D721Med (cell line): ENCODE data around the gene MED28.

Source experiments
- DNase-seq: peaks from one replicate; pipeline ENCODE4 v3.0.0; 2011; ENCODE audit warnings: low spot score; ENCODE audit not compliant: insufficient read length
- FAIRE-seq: peaks from 2 replicates; lab custom pipeline; 2011; peaks lifted over from hg19 to GRCh38; lab: Jason Lieb, UNC
- TF ChIP-seq, protein P1 (sequence below): IDR thresholded peaks from 2 replicates; pipeline ENCODE4 v1.5.1; 2012; ENCODE audit warnings: mild to moderate bottlenecking, control low read depth; ENCODE audit not compliant: insufficient read depth; ENCODE audit errors: missing control alignments

Gene MED28

DNA sequence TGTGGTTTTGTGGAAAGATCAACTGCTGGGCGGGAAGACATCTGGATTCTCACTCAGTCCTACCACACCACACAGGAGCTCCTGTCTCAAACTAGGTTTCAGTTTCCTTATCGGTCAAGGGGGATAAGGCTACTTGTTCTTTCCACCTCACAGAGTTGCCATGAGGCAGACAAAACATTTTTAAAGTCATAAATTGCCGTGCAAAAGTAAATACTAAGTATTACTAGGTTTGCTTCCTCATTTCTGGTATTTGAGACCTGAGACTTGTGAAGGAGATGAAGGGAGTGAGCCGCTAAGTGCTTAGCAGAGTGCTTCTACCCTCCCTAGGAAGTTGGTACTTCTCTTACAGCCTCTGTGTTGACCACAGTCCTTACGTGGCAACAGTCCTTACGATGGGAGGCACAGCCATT, 36.0 kb upstream of the MED28 start:
- TF ChIP-seq, protein P1, sequence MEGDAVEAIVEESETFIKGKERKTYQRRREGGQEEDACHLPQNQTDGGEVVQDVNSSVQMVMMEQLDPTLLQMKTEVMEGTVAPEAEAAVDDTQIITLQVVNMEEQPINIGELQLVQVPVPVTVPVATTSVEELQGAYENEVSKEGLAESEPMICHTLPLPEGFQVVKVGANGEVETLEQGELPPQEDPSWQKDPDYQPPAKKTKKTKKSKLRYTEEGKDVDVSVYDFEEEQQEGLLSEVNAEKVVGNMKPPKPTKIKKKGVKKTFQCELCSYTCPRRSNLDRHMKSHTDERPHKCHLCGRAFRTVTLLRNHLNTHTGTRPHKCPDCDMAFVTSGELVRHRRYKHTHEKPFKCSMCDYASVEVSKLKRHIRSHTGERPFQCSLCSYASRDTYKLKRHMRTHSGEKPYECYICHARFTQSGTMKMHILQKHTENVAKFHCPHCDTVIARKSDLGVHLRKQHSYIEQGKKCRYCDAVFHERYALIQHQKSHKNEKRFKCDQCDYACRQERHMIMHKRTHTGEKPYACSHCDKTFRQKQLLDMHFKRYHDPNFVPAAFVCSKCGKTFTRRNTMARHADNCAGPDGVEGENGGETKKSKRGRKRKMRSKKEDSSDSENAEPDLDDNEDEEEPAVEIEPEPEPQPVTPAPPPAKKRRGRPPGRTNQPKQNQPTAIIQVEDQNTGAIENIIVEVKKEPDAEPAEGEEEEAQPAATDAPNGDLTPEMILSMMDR = no peak
- no peak for DNase-seq
- no peak for FAIRE-seq

- TF ChIP-seq, protein P1 = no peak
- FAIRE-seq = no peak
- DNase-seq = no peak
These were observed 33.5 kb upstream of the MED28 start for GRCh38 chr4:17580969-17581368.

DNA sequence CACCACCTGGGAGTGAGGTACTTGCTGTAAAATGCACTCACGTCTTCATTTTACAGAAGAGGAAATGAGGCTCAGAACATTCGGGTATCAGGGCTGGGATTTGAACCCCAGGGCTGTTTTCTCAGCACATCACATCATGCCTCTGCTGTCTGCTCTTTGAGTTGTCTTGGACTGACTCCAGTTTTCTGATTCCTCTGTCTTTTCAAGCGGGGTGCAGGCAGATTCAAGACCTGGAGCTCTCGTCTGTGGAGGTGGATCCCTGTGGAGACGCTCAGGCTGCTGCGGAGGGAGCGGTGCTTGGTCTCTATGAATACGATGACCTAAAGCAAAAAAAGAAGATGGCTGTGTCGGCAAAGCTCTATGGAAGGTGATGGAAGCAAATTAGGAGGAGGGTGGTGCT, 31.2 kb upstream of the MED28 start:
- no peak for FAIRE-seq
- DNase-seq = no peak
- TF ChIP-seq, protein P1 = no peak

GRCh38 chr4:17583941-17584340, 30.5 kb upstream of the MED28 start:
- TF ChIP-seq, protein P1 = no peak
- no peak for DNase-seq
- no peak for FAIRE-seq

GRCh38 chr4:17584521-17585213, 29.8 kb upstream of the MED28 start:
- TF ChIP-seq, protein P1 = no peak
- DNase-seq = no peak
- FAIRE-seq = no peak

- DNase-seq (no peak), FAIRE-seq (no peak)
- TF ChIP-seq, protein P1 = no peak
These were observed 27.2 kb upstream of the MED28 start for GRCh38 chr4:17587094-17587822.

DNA sequence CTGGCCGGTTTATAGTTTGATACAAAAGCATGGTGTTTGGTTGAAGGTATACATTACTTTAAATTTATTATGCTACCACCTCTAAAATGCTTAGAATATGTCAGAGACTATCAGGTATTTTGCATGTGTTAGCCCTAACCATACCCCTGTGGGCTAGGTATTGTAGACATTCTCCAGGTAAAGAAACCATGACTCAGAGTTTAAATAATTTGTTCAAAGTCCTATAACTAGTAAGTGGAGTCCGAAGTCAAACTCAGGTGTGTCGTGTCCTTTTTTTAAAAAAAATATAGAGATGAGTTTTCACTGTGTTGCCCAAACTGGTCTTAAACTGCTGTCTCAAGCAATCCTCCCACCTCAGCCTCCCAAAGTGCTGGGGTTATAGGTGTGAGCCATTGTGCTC, 25.1 kb upstream of the MED28 start:
- TF ChIP-seq, protein P1 = no peak
- FAIRE-seq (no peak), DNase-seq (no peak)
